GM11168 (cell line): Measurements from ENCODE around the gene VAMP2.

Experiments
- in situ Hi-C: fragments of 300-500 bp; cut with MboI; formaldehyde crosslinking; loops from one replicate; pipeline ENCODE4 v1.12.0; 2022; ENCODE audit warnings: low sequenced_read_pairs; ENCODE audit not compliant: unreplicated experiment

VAMP2 gene

DNA sequence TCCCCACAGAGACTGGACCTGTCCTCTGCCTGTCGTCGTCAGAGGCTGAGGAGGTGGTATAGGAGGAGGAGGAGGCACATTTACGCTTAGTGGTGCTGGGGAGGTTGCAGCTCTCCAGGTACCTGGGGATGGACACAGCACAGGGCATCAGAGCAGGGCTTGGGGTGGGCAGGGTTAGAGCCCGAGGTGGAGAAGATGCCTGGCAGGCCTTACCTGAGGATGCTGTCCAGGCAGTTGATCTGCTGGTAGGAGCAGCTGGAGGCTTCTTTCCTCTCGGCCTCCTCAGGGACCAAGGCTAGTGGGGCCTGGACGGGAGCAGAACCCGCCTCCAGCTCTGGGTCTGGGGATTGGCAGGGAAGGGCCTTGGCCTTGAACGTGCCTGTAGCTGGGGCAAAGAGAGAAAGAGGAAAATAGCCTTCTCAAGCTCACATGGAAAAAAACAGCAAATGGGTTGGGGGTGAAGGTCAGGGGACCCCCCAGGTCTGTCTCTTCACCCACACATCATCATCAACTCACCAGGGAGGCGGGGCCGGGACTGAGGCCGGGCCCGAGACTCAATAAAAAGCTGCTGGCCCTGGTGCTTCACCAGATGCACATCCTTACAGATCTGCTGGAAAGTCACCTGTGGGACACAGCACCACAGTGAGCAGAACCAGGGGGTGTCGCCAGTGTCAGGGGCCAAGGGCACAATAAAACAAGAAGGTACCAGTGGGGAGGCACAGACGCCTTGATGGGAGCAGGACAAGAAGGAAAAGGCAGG, 16.2 kb downstream of the VAMP2 start:
- in situ Hi-C loops: no loop called here

DNA sequence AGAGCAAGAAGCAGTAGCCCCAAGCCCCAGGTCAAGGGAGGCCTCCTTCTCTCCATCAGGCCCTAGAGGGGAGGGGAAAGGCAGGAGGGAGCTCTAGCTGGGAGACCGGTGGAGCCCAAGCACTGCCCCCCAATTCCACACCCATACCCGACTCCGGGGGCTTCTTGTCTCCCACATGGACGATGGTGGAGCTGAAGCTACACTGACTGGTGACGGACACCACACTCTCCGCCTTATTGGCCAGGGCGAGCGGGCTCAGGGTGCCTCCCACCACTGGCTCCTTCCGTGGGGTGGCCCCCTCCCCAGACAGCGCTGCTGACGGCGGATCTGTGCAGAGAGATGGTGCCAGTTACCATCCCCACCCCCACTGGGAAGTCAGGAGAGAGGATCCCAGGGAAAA, 16.9 kb downstream of the VAMP2 start:
- in situ Hi-C loops: no loop called here

DNA sequence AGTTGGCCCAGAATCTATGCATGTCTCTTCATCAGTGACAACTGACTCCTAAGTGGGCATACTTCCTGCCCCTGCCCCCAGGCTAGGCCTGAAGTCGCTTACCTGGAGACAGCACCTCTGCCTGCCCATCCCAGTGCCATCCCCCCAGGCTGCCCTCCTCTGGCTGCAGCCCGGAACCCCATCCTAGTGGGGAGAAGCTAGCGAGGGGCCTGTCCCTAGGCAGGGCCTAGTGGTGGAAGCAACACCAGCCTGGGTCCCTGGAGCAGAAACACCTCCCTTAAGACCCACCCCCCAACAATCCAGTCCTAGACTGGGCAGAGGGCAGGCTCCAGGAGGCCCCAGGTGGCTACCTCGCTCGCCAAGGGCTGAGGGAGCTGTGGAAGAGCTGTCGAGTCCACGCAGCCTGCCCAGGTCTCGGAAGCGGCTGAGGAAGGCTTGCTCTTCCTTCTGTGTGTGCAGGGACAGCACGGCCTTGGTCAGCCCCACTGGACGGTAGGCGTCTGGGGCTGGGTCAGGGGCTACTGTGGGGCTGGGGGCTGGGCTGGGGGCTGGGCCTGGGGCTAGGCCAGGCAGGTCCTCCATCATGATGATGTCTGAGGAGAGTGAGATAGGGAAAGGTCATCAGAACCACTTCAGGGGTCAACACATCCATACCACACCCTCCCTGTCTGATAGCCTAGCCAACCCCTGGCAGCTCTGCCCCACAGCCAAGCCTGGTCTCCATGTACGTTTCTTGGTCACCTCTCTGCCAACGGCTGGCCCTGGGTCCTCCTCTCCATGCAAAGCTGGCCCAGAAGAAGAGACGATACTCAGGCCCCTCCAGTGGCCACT, 18.1 kb downstream of the VAMP2 start:
- in situ Hi-C loops: no loop called here

DNA sequence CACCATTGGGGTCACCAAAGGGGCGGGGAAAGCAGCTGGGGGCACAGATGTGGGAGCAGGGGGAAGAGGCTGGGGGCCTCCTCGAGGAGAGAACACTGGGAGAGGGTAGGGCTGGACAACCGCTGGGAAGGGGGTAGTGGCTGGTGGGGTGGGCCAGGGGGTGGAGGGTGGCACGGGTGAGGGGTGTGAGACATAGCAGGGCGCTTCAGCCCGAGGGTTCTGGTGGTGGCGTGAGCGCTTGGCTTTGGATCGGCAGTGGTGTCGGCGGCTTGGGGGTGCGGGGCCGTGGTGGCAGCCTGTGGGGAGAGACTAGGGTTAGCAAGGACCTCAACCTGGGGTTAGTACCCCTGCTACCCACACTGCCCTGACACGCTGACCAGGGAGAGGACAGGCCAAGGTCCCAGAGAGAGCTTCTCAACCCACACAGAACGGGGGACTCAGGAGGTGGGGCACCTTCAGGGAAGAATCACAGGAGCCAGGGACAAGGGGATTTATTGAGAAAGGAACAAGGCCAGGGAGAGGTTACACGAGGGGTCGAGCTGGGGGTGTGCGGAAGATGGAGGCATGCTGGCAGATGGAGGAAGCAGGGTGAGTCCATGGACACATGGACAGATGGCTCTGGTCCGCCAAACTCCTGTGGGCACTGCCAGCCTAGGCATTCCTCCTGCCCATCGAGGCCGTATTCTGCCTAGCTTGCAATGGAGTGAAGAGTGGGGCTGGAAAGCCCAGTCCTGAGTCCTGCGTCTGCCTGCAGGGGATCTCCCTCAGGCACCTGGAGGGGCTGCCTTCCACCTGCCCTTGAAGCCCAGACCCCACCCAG, 19.0 kb downstream of the VAMP2 start:
- in situ Hi-C loops: no loop called here

DNA sequence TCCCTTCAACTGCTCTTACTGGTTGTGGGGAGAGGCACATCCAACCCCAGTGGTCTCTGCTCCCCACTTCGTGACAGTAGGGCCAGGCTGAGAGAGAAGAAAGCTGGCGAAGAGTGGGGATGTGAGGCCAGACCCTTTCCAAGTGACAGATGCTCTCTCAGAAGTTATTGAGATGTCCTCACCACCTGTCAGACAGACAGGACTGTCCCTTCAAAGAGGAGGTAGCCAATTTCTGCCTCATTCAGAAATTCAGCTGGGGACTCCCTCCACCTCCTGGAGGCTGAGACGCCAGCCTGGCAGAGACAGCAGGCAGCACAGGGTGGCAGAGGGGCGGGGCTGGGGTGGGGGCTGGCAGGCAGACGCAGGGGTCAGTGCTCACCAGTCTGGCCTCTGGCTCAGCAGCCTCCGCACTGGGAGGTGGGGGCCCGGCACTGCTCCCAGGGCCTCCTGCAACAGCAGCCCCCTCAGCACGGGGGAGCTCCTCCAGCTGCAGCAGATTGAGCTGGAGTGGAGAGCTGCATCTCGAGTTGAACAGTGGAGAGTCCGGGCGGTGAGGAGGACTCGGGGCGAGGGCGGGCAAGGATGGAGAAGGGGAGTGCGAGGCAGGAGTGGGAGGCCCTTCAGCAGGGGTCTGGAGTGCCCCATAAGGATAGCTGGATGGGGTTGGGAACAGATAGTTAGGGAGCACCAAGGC, 19.7 kb downstream of the VAMP2 start:
- in situ Hi-C loops: no loop called here

DNA sequence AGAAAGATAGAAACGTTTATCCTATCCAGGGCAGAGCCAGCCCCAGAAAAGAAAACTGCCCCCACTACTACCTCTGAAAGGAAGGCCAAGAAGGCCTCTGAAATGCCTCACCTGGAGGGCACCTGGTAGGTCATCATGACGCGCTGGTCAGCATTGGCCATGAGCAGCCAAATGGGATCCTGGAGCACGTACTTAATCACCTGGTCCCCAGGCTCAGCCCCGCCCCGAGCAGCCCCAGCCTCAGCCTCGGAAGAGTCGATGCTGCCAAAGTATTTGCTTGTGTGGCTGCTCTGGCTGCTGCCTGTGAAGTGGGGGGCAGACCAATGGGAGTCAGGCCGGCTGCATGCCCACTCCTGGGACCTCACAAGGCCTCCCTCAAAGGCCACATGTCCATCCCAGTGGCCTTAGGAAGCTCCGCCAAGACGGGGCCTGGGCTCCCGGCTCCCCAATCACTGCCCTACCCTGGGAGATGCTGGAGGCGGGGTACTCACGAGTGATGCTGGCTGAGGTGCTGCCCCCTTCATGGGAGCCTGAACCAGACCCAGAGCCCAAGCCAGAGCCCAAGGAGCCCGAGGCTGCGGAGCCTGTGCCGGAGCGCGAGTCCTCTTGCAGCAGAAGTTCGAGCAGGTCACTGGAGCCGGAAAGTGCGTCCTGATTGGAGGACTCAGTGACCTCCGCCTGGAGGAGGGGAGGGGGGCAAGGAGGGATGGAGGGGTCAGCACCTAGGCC, 20.4 kb downstream of the VAMP2 start:
- in situ Hi-C loops: no loop called here

DNA sequence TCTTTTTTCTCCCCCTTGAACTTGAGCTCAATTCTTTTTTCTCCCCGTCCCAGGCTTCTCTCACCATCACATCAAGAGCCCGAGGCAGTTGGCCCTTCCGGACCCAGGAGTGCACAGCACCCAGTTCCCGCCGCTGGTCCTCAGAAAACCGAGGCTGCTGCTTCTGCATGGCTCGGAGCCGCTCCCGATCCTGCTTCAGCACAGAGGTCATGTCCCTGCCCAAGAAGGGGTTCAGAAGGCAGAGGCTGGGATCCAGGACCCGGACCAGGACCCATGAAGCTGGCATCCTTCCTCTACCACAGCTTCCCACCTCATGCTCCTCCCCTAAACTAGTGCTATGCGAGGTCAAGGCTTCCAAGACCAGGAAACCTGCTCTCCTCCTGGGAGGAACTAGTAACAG, 21.0 kb downstream of the VAMP2 start:
- in situ Hi-C loops: no loop called here

DNA sequence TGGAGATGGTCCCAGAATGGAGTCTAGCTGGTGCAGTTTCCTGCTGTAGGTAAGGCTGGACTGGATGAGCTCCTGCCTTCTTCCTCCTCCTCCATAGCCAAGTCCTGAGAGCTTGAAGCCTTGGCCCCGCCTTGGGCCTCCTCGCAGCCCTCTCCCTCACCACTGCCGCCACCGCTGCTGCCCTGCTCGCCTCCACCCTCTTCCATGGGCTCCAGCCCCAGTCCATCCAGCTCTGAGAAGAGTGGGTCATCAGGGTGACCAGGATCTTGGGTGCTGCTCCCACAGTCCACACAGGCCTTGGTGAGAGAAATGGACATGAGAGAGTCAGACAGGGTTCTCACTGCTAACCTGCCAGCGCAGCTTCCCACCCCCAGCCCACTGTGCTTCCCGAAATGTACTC, 21.7 kb downstream of the VAMP2 start:
- in situ Hi-C loops: no loop called here

DNA sequence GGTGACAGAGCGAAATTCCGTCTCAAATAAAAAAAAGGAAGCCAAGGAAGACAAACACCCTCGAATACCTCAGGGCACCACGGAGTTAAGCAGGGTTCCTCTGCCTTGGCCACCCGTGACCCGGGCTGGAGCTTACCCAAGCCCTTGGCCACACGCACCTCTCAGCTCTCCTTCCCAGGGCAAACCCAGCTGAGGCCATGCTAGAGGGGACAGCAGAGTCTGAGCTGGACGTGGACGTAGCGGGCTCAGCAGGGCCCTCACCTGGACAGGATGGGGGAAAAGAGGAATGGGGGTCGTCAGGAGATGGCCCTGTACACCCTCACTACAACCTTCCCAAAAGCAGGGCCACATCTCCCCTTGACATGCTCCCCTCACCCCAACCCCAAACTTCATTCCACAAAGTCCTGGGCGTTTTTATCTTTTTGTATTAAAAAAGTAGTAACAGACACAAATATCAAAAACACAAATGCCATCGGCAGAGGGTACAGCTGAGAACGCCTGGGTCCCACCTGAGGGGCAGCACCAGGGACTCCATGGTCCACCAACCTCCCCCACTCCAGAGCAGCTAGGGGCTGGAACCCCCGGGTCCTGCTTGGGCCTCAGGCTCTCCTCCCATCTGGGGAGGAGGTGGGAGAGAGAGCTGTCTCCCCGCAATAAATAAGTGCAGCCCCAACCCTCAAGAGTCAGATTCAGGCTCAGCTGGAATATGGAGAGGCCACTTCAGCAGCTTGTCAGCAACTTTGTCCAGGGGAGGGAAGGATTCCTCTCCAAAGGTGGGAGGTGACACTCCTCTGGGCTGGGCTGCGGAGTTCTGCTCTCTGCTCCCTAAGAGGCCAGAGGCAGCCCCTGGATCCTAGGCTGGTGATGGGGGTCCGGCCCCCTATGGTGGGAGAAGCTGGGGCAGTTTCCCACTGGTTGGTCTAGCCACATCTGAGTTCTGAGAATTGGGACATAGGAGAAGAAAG, 22.4 kb downstream of the VAMP2 start:
- in situ Hi-C loops: no loop called here

DNA sequence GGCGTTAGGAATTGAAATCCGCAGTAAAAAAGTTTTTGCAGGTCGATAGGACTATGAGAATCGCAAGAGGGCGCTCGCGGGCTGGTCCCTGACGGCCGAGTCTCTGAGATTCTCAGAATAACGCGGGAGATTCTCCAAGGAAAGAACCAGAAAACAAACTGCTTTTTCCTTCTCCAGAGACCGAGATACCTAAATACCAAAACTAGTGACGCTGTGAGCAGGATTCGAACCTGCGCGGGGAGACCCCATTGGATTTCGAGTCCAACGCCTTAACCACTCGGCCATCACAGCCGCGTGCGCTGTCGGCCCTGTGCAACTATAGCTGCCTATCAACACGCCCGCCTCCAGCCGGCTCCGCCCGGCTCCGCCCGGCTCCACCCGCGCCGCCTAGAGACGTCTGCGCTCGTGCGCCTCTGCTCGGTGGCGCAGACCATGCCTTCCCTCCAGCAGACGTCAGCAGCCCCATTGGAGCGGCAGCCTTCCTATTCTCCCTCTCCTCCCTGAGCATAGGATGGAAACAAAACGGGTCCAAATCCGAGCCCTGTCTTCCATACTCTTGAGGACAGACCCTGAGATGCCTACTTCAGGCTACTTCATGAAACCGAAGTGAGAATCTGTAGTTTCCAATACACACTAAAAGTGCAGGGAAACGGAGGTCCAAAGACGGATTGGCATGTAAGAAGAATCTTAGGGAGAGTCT, 23.9 kb downstream of the VAMP2 start:
- in situ Hi-C loops: no loop called here

DNA sequence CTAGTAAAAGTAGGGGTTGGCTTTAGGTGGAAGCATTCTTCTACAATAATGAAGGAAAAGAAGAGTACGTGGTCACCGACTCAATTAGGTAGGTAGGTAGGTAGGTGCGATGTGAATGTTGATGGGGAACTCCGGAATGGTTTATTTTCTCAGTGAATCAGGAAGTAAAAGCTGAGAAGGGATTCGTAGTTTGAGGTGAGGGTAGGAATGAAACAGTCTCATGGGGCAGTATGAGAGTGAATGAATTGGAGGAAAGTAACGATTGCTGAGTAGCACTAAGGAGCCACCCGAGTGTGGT, 24.4 kb downstream of the VAMP2 start:
- in situ Hi-C loops: no loop called here

DNA sequence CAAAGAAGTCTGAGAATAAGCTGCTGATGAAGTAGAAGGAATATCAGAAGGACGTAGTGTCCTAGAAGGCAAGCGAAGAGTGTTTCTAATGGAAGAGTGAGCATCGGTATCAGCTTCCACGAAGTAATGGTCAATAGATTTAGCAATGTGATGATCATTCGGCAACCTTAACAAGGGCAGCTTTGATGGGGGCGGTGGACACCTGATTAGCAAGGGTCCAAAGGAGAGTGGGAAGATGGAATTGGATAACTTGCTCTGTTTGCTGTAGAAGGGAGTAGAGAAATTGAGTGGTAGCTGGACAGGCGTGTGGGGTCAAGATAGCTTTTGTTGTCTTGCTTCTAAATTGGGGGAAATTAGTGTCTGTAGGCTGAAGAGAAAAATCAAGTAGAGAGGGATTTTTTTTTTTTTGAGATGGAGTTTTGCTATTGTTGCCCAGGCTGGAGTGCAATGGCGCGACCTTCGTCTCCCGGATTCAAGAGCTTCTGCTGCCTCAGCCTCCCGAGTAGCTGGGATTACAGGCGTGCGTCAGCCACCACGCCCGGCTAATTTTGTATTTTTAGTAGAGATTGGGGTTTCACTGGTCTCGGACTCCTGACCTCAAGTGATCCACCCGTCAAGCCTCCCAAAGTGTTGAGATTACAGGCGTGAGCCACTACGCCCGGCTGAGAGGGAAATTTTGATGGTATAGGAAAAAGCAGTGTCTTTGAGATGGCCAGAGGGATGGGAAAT, 24.9 kb downstream of the VAMP2 start:
- in situ Hi-C loops: no loop called here

DNA sequence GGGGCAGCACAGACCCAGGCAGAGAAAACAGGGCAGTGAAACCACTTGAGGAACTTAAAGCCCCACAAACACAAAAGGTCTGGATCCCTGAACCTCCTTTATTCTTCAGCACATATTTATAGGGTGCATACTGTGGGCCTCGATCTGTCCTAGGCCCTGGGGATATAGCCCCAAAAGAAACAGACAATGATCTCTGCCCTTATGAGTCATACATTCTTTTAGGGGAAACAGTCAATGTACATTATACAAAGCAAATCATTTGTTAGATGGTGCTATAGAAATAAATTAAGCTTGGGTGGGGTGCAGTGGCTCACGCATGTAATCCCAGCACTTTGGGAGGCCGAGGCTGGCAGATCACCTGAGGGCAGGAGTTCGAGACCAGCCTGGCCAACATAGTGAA, 28.8 kb downstream of the VAMP2 start:
- in situ Hi-C loops: no loop called here

DNA sequence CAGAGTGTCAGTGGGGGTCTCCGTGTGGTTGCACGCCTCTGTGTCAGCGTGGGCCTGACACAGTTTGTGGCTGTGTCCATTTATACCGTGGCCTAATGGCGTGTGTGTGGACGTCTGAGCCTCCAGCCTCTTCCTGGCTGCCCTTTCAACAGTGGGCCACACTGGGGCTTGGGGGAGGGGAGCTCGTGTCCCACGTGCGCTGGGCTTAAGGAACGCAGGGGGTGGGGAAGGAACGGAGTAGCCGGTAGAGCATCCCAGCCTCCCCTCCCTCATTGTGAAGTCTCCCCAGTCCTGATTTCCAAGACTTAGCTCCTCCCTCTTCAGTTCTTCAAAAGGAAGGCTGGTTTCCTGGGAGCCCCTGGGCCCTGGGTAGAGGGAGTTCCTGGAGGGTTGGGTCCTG, 29.3 kb downstream of the VAMP2 start:
- in situ Hi-C loops: no loop called here

DNA sequence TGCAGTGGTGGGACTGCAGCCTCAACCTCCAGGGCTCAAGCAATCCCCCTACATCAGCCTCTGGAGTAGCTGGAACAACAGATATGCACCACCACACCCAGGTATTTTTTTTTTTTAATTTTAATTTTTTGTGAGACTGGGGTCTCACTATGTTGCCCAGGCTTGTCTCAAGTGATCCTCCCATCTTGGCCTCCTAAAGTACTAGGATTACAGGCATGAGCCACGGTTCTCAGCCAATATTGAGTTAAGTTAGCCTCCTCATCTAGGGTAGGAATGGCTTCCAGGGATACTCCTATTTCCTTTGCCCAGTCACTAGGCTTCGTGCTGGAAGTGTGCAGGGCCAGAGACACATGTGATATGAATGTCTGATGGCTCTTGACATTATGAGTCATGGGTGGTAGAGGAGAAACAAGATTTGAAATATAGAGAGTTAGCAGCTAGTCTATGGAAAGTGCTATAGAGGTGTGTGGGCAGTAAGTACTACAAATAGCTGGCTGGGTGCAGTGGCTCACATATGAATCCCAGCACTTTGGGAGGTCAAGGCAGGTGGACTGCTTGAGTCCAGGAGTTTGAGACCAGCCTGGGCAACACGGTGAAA, 30.8 kb downstream of the VAMP2 start:
- in situ Hi-C loops: no loop called here

DNA sequence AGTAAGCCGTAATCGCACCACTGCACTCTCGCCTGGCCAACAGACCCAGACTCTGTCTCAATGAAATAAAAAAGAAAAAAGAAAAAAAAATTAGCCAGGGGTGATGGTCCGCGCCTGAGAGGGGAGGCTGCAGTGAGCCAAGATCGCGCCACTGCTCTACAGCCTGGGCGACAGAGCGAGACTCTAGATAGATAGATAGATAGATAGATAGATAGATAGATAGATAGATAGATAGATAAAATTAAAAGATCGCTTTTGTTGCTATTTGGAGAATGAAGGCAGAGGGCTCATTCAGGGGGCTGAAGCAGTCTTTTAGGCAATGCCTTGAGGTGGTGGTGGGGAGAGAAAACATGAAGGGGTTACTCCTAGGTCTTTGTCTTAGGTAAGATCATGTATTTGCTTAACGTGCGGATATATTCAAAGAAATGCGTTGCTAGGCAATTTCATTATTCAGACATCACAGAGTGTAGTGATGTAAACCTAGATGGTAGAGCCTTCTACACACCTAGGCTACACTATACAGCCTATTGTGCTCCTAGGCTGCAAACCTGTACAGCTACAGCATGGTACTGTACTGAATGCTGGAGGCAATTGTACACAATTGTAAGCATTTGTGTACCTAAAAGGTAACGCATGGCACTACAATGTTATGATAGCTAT, 34.5 kb downstream of the VAMP2 start:
- in situ Hi-C loops: no loop called here
